ENCODE data around the gene LY9.

Gene LY9

DNA sequence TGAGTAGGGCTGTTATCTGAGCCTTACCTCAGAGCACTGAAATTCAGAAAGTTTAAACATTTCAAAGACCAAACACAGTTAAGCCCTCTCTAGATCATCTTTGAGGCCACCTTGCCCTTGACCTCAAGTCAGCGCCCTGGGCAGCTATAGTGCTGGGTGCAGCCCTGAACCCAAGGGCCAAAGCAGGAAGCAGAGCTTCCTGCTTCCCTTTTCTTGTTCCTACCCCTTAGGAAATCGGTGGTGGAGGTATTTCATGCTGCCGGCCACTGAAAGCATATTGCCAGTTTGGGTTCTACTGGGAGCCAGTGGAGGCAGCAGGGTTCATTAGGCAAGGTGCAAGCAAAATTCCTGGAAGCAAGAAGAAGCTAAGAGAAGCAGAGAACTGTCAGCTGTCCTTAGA is 40.6 kb downstream of the LY9 start:
- H3K4me3 ChIP-seq: no peak overlapping the region
- H3K27ac ChIP-seq: peak overlapping the region; percentile 52 to 90
- TF ChIP-seq, protein P1, sequence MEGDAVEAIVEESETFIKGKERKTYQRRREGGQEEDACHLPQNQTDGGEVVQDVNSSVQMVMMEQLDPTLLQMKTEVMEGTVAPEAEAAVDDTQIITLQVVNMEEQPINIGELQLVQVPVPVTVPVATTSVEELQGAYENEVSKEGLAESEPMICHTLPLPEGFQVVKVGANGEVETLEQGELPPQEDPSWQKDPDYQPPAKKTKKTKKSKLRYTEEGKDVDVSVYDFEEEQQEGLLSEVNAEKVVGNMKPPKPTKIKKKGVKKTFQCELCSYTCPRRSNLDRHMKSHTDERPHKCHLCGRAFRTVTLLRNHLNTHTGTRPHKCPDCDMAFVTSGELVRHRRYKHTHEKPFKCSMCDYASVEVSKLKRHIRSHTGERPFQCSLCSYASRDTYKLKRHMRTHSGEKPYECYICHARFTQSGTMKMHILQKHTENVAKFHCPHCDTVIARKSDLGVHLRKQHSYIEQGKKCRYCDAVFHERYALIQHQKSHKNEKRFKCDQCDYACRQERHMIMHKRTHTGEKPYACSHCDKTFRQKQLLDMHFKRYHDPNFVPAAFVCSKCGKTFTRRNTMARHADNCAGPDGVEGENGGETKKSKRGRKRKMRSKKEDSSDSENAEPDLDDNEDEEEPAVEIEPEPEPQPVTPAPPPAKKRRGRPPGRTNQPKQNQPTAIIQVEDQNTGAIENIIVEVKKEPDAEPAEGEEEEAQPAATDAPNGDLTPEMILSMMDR (IDR thresholded peaks at IDR 0.05): no peak
- DNase-seq (ENCODE audit: low spot score): peak; percentile 70

DNA sequence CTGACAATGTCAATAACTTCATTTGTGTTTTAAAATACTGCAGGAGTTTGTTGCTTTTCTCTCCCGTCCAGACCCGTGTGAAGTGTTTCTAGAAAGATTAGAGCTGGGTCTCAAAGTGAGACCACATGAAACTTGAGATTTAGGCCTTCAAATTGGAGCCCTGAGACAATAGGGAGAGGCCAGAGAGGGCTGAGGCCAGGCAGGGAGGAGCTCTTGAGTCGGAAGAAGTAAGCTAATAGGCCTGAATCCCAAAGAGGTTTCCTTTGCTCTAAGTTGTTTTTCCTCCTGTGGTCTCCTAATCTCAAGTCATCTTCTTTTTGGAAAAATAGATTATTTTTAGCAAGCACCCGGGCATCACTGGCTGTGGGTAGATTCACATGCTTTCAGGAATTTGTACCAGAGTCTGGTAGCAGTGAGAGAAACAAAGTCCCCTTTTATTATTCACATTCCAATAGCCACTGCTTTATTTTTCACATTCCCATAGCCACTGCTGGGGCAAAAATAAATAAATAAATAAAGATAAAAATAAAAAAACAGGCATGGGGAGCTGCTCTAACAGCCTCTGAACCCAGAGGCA is 41.1 kb downstream of the LY9 start:
- TF ChIP-seq, protein P1 (IDR thresholded peaks at IDR 0.05): no peak
- peak; percentile 36 for DNase-seq (ENCODE audit: low spot score)
- Histone ChIP-seq H3K4me3 (no peak overlapping the region), H3K27ac (peak overlapping the region; percentile 52 to 90)

DNA sequence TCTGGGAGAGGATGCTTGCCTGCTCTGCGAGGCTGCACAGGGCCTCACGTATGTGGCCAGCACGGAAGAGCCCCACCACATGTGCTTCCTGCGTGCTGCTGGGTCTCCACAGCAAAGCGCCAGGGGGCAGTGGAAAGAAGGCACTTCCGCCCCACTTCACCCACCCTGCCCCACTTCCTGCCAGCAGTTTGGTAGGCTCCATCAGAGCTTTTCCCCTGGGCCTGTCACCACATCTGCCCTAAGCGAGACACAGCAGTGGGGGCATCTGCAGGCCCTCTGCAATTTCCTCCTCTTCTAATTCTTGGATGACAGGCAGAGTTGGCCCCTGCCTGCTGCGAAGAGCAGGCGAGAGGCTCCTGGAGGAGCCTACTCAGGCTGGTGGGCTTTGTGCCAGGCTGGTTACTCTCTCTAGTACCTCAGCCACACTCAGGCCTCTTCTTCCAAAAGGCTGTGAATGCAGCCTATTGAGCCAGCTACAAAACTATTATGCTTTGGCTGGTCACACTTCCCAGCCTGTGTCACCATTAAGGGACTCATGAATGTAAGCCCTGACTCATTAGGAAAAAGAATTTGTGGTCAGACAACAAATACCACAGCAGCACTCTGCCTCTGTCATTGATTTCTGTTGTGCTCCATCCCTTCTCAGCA is 41.7 kb downstream of the LY9 start:
- peak; percentile 71 for DNase-seq (ENCODE audit: low spot score)
- TF ChIP-seq, protein P1 (IDR thresholded peaks at IDR 0.05): no peak
- Histone ChIP-seq H3K27ac (peak overlapping the region; percentile 52 to 90), H3K4me3 (no peak overlapping the region)

DNA sequence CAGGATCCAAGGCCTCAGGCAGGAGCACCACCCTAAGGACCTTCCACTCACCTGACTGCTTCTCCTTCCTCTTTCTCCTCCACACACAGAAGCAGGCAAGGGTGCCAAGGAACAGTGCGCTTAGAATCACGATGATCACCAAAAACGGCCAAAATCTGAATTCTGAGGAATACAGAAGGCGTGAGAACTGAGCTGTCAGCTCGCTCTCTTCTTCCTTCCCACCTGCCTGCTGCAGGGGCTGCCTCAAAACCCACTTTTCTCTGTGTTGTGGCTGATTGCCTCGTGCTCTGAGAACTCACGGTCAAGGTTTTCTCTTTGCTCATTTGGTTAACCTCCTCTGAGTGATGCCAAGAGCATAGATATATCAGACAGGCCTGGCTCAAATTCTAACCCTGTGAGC is 42.9 kb downstream of the LY9 start:
- Histone ChIP-seq H3K4me3 (no peak overlapping the region), H3K27ac (peak overlapping the region in 1 of 2 donors; percentile 90)
- no peak for DNase-seq (ENCODE audit: low spot score)
- TF ChIP-seq, protein P1 (IDR thresholded peaks at IDR 0.05): no peak

DNA sequence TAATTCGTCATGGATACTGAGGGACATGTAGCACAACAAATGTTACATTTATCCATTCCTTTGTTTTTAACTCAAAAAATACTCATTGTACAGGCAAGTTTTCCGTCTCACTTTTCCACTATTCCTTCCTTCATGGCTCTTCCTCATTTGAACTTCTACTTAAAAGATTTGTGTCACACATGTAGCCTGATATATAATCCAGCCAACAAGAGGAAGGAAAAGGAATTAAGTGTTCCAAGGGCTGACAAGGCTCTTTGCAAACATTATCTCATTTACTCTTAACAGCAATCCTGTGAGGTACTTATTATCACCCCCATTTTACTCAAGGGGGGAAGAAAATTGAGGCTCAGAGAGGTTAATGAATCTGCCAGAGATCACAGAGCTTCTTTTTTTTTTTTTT is 43.8 kb downstream of the LY9 start:
- Histone ChIP-seq H3K4me3 (no peak overlapping the region), H3K27ac (no peak overlapping the region)
- TF ChIP-seq, protein P1 (IDR thresholded peaks at IDR 0.05): no peak
- no peak for DNase-seq (ENCODE audit: low spot score)

DNA sequence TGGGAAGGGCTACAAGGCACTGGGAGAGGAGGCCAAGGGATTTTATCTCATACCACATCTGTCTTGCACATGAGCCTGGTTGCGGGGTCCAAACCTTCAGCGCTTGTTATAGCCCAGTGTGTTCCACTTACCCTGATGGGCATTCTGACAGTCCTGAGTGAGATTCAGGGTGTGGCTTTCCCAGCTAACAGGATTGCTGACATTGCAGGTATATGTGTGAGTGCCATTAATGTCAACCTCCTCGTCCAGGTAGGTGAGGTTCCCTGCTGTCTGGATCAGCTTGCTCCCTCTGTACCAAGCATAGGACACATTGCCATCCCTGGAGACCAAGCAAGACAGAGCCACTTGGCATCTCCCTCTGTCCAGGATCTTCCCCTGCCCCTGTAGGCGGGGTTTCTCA is 45.1 kb downstream of the LY9 start:
- DNase-seq (ENCODE audit: low spot score): no peak
- Histone ChIP-seq H3K4me3 (no peak overlapping the region), H3K27ac (no peak overlapping the region)
- TF ChIP-seq, protein P1 (IDR thresholded peaks at IDR 0.05): no peak
